Stimulated activated CD8-positive, alpha-beta memory T cell treated with anti-CD3 and anti-CD28 coated beads, Interleukin-2, amount 100 ng/mL, for 1 hour (primary cell): Measurements from ENCODE around the gene SYTL3.
"Not testable (repeated sequence)": the region's sequence is repeated elsewhere in the genome, so short reads cannot be mapped to it uniquely, and the experiment has no call there.

ENCODE experiments used
- DNase-seq, 2 donors: peaks; one replicate each; pipeline ENCODE4 v3.0.0-alpha.2; 2020; ENCODE audit warnings: low read depth in 2 of 2

Gene SYTL3

DNA sequence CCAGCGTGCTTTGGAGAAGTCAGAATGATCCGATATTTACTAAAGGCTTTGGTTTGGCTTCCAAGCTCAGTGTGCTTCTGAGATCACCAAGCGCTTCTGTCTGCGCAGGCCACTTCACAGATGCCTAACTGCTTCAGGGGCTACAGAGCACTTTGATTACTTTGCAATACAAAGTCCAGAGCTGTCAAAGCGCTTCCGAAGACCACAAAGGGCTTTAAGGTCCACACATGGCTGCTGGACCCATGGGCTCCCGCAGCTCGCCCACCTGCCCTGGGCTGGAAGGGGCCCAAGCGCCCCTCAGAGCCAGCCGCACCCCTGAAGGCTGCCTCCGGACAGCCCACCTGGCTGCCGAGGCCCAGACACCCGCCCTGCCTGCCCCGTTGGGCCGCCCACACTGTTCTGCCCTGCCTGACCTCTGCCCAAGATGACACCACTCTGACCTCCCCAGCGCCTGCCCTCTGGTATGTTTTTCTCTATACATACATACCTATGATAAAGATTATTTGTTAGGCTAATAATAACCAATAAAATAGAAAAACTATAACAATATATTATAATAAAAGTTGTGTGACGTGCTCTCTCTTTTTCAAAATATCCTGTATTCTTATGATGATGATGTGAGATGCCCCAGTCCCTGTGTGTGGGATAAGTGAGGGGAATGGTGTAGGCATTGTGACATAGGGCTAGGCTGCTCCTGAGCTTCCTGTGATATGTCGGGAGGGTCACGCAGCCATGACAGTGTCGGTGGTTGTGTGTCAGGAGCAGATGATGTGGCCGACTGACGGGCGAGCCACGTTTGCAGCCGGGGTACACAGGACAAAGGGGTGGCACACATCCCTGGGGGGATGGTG lies 27.9 kb upstream of the SYTL3 start:
- no peak for DNase-seq

DNA sequence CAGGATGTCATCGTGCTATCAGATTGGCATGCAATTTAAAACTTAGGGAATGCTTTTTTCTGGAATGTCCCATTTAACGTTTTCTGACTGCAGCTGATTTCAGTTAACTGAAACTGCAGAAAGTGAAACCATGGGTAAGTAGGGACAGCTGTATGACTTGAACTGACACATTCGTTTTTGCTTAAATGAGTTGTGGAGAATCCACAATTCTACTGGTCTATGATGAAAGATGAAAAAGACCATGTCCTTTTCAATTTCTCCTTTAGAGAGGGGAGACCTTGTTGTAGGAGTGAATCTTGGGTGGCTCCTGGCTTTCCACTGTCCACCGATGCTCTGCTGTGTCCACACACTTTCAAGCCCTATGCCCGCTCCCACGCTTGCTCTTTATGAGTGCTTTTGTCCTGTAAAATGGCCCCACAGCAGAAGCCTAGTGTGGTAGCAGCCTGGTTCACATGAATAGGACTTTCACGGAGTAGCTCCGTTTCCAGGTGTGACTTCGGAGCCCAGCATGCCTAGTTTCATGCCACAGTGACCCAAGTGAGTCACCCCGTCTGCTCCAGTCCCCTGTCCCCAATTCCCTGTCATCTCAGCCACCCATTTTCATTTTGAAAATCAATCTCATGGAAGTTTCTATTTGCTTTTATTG lies 27.2 kb upstream of the SYTL3 start:
- no peak for DNase-seq

DNA sequence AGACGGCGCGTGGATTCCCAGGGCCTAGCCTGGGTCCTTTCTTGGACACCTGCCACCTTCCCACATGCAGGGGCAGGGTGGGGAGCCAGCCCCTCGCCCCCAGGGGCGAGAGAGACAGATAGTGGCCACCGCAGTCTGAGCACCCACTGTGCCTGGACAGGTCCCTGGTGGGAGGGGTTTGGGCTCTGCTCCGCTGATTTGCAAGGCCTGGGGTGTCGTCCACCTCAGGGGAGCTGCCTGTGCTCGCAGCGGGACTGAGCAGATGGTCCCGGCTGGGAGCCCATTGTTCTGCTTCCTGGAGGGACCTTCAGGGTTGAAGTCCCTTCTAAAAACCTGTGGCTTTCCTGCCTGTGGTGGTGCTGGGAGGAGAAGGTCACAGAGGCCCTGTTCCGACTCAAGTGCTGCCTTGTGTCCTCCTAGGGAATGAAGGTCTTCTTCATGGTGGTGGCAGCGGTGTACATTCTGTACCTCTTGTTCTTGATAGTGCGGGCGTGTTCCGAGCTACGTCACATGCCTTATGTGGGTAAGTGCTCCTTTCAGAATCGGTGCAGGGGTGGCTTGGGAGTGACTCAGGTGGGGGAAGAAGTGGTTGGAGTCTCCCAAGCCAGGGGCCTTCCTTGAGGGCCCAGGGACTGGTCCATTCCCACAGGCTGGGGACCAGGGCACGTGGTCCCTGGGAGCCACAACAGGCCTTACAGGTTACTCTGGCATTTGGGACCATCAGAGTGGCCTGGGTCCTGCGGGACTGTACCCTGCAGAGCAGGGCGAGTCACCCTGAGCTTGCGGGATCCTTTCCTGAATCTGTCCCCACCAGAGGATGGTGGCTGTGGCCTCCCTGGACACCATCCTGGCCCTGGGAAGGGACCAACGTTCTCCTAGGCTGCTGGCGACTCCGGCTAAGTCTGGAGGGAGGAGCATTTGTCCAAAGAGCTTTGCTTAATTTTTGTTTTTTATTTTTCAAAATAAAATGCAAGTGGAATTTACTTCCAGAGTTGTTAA lies 24.9 kb upstream of the SYTL3 start:
- no peak for DNase-seq

DNA sequence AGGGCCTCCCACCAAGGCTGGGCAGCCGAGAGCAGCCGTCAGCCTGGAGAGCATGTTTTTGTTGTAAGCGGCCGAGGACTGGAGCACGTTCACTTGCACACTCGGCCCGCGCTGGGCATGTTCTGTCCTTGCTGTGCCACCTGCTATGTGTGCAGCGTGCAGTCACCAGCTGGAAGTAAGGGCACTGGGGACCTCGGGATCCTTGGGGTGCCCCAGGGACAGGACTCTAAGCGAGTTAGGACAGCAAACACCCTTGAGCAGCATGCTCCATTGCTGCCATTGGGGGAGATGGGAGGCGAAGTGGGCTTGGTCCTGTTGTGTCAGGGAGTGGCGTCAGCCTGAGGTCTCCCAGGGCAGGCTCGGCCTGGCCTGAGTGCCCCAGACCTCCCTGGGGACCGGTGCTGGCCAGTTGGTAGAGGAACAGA lies 24.0 kb upstream of the SYTL3 start:
- no peak for DNase-seq

DNA sequence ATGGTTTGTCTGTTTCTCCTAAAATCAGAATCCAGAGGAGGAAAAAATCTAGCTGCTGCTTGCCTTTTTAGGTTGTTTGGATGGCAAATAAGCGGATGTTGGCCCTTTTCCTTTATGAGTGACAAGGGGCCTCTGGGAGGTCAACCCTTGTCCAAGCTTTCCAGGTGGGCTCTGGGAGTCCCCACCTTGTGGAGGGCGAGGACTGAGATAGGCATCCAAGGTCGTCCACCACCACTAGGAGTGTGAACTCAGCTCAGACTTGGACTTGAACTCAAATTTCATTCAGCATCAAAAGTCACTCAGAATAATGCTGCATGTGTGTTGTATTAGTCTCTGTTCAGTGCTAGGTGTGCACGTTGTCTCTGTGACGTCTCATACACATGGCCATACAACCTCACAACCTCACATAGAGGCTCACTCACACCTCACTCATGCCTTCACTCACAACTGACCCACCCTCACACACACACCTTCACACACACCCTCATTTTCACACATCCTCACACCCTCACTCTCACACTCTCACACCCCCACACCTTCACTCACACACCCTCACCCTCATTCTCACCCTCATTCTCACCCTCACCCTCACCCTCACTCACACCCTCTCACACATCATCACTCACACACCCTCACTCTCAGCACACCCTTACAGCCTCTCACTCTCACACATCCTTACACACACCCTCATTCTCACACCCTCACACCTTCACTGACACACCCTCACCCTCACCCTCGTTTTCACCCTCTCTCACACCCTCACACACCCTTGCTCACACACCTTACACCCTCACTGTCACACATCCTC lies 23.3 kb upstream of the SYTL3 start:
- DNase-seq: no peak

DNA sequence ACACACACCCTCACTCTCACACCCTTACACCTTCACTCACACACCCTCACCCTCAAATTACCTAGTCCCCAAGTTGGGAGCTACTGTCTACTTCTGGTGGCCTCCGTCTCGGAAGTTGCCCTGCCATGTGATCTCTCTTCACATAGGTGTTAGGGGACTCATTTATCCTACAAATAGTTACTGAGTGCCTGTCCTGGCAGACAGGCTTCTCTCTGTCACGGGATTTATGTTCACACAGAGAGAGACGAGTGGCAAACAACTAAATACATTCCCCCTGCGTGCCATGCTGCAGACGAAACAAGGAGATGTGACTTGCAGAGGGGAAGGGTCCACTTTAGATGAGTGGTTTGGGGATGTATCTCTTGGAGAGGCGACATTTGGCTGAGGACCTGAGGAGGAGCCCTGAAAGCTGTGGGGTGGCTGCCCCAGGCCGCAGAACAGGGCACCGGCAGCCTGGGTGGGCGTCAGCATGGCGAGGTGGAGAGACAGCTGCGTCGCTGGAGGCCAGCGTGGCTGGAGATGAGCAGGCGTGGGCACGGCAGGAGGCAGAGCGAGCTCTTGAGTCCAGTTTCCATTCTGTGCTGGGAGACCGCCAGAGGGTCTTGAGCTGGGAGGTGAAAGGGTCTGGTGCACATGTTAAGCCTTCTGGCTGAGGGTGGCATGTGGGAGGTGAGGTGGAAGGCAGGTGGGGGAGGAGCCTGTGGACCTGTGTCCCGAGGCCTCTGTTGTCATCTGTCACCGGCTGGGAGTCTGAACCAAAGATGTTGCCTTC lies 22.5 kb upstream of the SYTL3 start:
- DNase-seq: no peak

DNA sequence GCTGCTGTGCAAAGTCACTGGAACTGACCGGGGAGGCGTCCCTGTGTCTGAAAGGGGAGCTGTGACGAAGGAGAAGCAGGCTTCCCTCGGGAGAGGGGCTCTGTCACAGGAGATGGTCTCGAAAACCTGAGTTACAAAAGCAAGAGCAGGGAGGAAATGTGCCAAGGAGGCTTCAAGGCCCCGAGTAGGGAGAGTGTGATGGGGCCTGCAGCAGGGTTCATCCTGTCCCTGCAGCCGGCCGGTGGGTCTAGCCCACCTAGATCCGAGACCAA lies 22.0 kb upstream of the SYTL3 start:
- no peak for DNase-seq

DNA sequence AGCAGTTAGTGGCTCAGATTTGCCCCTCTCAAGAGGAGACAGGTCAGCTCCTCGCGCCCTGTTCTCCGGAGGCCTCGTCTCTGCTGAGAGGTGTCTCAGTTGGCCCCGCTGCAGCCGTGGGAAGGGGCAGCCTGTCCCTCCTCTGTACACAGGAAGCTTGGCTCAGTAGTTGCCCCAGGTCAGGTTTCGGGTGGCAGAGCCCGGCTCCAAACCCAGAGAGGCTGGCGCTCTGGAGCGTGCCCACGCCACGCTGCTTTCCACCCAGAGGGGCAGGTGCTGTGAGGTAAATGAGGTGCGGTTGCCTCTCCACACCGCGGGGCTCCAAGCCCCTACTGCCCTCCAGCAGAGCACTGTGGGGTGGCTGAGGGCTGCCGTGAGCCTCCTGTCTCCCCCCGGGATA lies 21.3 kb upstream of the SYTL3 start:
- no peak for DNase-seq

DNA sequence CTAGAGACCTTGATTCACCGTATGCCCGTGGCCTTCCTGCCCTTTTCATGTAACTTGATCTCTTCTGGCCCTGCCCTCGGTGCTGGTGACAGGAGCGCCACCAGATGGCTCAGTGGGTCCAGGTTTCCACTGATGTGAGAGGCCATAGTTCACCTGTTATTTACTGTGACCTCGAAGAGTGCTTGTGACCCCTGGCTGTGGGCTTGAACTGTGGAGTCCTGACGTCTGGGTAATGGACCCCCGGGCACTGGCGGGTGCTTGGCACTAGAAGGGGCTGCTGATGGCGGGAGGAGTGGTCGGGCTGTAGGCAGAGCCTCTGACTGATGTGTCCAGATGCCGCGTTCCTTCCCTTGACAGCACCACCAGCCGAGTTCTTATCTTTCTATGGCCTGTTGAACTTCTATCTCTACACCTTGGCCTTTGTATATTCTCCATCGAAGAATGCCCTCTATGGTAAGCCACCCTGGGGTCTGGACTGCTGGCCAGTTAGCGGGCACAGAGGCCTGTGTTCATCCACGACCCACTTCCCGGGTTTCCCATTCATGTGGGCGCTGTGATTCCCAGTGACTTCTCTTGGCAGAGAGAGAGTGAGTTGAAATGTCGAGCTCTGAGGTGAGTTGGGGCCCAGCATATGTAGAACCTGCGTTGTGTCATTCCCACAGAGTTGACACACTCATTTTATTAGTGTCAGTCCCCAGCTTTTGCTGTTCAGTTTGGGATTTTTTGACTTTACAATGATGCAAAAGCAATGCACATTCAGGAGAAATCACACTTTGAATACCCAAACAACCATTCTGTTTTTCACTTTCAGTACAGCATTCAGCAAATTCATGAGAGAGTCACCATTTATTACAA lies 20.3 kb upstream of the SYTL3 start:
- no peak for DNase-seq

DNA sequence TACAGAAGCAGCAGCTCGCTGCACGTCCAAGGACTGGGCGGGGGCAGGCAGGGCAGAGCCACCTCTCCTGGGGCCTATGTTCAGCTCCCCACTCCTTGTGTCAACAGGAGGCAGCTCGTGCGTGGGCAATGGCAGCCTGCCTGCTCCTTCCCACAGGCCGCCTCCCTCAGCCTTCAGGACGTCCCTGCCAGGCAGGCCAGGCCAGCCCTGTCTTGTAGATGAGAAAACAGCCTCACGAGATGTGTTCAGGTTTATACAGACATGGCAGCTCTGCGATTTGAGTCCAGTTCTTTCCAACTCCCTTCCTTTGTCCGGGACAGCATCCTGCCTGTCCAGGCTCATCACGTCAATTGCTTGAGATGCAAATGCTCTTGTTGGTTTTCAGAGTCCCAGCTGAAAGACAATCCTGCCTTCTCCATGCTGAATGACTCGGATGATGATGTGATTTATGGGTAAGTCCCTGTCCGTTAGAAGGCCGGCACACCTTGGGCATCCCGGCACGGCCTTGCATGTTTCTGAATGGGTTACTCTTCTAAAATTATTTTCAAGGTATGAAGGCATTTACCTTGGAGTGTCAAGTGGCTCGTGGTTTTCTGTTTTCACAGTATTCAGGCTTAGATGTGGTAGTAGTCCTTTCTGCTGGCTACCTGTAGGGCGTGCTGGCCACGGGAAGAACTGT lies 18.8 kb upstream of the SYTL3 start:
- no peak for DNase-seq

DNA sequence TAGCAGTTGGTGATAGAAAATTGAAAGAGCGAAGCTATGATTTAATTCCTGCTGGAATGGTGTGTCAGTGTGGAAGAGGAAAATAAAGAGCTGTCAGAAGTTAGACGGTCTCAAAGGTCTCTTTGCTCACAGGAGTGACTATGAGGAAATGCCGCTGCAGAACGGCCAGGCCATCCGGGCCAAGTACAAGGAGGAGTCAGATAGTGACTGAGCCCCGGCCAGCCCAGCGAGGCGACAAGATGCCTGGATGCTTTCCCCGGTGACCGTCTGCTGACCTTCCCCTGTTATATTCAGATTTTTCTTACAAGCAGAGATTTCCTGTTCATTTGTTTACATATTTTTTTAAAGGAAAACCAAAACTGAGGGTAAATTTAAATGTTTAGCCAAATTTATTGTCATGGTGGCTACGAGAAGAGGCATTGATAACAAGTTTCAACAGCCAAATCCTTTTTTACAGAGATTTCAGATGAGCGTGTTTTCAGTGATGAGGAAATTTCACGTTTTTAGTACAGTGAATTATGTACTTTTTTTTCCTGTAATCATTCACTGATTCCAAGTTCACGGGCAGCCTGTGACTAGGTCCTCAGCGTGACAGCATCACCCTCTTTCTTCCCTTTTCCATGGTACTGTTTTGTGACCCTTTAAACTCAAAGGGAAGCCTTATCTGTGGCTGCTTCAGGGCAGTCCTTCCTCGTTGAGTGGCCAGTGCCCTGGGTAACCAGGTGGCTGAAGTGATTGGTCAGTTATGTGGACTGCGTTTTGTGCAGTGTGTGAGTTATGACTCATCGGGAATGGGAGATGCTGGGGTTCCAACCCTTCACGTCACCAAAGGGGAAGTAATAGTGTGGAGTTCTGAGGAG lies 17.9 kb upstream of the SYTL3 start:
- no peak for DNase-seq

DNA sequence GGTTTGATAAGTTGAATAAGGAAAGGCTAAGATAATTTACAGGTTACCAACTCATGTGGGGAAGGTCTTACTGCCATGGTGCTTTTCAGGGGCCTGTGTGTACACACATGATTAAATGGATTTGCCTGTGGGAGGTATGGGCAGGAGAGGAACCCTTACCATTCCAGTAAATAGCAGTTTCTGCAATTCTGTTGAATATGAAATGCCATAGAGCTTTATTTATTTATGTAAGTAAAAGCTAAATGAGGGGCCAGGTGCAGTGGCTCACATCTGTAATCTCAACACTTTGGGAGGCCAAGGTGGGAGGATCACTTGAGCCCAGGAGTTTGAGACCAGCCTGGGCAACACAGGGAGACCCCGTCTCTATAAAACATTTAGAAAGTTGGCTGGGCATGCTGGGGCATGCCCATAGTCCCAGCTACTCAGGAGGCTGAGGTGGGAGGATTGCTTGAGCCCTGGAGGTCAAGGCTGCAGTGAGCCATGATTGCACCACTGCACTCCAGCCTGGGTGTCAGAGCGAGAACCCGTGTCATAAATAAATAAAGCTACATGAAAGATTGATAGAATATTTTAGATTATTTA lies 17.2 kb upstream of the SYTL3 start:
- not testable (repeated sequence) for DNase-seq

DNA sequence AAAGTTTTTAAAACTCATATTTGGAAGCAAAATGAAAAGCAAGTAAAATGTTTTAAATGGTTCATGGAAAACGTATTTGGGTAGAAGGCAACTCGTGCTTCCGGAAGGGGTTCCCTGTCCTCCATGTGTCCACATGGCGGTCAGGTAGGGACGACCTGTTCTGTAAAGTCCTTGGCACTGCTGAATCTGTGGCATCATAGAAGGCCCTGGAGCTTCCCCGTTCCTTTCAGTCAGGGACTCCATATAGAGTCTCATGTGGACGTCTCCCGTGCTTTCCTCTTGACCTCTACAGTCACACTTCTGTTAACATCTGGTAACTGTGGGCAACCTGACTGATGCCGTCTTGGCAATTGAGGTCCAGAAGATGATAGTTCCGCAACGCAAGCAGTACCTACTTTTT lies 16.7 kb upstream of the SYTL3 start:
- no peak for DNase-seq

DNA sequence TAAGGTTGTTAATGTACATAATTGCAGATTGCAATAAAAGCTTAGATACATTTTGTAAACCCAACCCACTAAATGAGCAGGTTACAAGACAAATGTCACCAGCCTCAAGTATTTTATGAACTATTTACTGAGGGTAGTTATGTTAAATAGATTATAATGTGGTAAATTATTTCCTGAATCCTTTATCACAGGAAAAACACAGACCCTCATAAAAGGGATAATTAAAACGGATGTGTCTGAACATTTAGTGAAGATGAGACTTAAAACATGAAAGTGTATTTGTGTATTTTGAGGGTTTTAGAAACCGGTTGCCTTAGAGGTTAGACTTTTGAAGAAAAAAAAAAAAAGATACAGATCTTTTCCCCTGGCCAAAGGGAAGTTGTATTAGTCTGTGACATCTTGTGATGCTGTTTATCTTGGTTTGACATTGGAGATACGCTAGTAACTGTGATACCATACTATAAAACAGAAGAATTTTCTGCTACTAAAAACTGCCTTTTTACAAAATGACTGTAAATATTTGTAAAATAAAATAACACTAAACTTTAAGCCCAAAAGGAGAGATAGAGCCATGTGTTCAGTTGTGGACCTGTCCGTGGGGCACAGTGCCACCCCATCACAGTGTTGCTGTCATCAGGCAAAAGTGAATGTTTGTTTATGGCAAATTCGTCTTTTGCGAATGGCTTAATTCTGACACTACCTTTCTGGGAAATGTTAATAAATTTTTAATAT lies 15.0 kb upstream of the SYTL3 start:
- DNase-seq: no peak

DNA sequence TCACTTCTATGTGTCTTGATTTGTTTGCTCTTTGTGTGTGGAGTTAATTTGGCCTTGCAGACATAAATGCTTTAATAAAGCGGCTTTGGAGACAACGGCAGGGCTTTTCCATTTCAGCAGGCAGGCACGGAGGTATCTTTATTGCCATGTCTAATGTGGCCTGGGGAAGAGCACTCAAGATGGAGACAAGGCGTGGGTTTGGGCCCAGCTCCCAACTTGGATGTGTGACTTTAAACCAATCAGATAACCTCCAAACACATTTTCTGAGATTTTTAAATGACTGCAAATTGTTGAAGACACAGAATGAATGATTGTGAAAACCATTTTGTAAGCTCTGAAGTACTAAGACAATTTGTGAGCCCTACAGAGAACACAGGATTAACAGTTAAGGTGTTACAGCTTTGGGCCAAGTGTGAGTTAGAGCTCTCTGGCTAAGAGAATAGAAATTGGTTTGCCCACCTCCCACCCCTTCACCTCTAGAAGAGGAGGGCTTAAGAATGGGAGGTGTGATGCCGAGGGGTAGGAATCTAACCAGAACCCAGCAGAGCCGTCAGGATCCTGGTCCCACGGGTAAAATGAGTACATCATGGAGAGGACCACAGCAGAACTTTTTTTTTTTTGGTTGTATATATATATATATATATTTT lies 14.3 kb upstream of the SYTL3 start:
- no peak for DNase-seq

DNA sequence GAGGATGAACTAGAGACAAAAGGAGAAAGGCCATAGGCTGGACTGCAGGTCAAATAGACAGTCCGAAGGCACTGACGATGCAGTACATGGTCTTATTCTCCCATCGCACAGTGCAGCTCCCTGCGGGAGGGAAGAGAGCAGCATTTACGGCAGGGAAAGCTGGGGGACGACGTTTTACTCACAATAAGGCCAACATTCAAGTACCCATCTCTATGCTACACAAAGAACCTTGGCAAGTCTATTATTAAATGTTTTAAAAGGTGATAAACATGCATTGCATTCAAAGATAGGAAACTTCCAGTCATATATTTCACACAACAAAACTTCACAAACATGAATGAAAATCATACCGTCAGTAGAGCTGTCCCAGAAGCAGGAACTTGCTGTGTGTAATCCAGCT lies 13.1 kb upstream of the SYTL3 start:
- DNase-seq: no peak
